ENCODE measurements around the gene AOC2.

Gene AOC2

GRCh38 chr17:42844271-42844670 is at the start of gene AOC2:
Gene AOC2 (plus strand): TSS chr17:42844580. CDS start chr17:42844627, 47 bp downstream.
- DNase-seq, result no peak

- DNase-seq, result no peak
These were observed 49.3 kb upstream of the AOC2 start for GRCh38 chr17:42795061-42795460.

GRCh38 chr17:42795465-42795864 is 48.9 kb upstream of the AOC2 start:
- DNase-seq, result no peak

GRCh38 chr17:42796066-42796758 is 48.2 kb upstream of the AOC2 start:
- no peak for DNase-seq

- DNase-seq, result no peak
These were observed 47.0 kb upstream of the AOC2 start for GRCh38 chr17:42797067-42798007.

GRCh38 chr17:42798011-42798382 is 46.4 kb upstream of the AOC2 start:
- DNase-seq, result peak in 1 of 3 experiments; percentile 33

GRCh38 chr17:42798383-42799380 is 45.7 kb upstream of the AOC2 start, which contains the start of the genes CNTD1 and COA3:
Gene CNTD1 (plus strand): TSS chr17:42798861. CDS start chr17:42799068, 207 bp downstream.
Gene COA3 (minus strand): TSS chr17:42798704. CDS start chr17:42798681, 23 bp downstream.
- DNase-seq, result peak; percentile 74 to 89 (median 84)

- peak in 1 of 3 experiments; percentile 12 for DNase-seq
These were observed 41.1 kb upstream of the AOC2 start for GRCh38 chr17:42803074-42803883.

GRCh38 chr17:42804918-42805367 is 39.4 kb upstream of the AOC2 start:
- DNase-seq, result peak in 2 of 3 experiments; percentile 35 to 73

GRCh38 chr17:42806249-42806648 is 38.1 kb upstream of the AOC2 start:
- DNase-seq, result no peak

- DNase-seq, result no peak
These were observed 35.1 kb upstream of the AOC2 start for GRCh38 chr17:42809250-42809649.

GRCh38 chr17:42814633-42815399 is 29.6 kb upstream of the AOC2 start:
- DNase-seq, result no peak

GRCh38 chr17:42817866-42818265 is 26.5 kb upstream of the AOC2 start:
- DNase-seq, result no peak

GRCh38 chr17:42818379-42818778 is 26.0 kb upstream of the AOC2 start:
- no peak for DNase-seq

GRCh38 chr17:42819939-42820535 is 24.3 kb upstream of the AOC2 start:
- DNase-seq, result peak; percentile 18 to 68 (median 22)

GRCh38 chr17:42821176-42821575 is 23.2 kb upstream of the AOC2 start:
- no peak for DNase-seq

GRCh38 chr17:42827472-42827871 is 16.9 kb upstream of the AOC2 start:
- DNase-seq, result no peak

GRCh38 chr17:42830971-42831370 is 13.4 kb upstream of the AOC2 start:
- no peak for DNase-seq

- no peak for DNase-seq
These were observed 12.0 kb upstream of the AOC2 start for GRCh38 chr17:42832213-42832933.

Data from NCI-H1417 (cell line).